Dermis blood vessel endothelial cell (primary cell): ENCODE measurements around the gene NPIPA1. TPM values are rescaled to one million over a fixed set of nuclear protein-coding genes. Genes with fewer than 3 reads are reported as not detected.
"Not testable (repeated sequence)": the region's sequence is repeated elsewhere in the genome, so short reads cannot be mapped to it uniquely, and the experiment has no call there.

Source experiments
- DNase-seq: peaks from one replicate; pipeline ENCODE4 v3.0.0; 2010
- total RNA-seq: library from RNA; depleted of rRNA; stranded (reverse); fragments of >200 nt; gene quantifications from 2 replicates; pipeline ENCODE4 v1.2.3, GENCODE V29; 2014

Gene NPIPA1
- total RNA-seq, 1 donor from 2014 or later, result 37.8 TPM

GRCh38 chr16:14978908-14979307 lies 41.7 kb downstream of the NPIPA1 start:
- DNase-seq, result not testable (repeated sequence)

GRCh38 chr16:14981234-14981633 lies 44.0 kb downstream of the NPIPA1 start:
- not testable (repeated sequence) for DNase-seq

- DNase-seq, result not testable (repeated sequence)
Measured at GRCh38 chr16:14982521-14982920, 45.3 kb downstream of the NPIPA1 start.

- DNase-seq, result not testable (repeated sequence)
Measured at GRCh38 chr16:14988092-14988491, 50.8 kb downstream of the NPIPA1 start.

GRCh38 chr16:14988661-14989191 lies 51.5 kb downstream of the NPIPA1 start:
- DNase-seq, result not testable (repeated sequence)

GRCh38 chr16:14989291-14990281 lies 52.3 kb downstream of the NPIPA1 start:
- DNase-seq, result not testable (repeated sequence)

GRCh38 chr16:14993277-14994151 lies 56.3 kb downstream of the NPIPA1 start:
- not testable (repeated sequence) for DNase-seq

GRCh38 chr16:14996702-14997101 lies 59.5 kb downstream of the NPIPA1 start:
- DNase-seq, result not testable (repeated sequence)

GRCh38 chr16:14998300-14998699 lies 61.1 kb downstream of the NPIPA1 start:
- not testable (repeated sequence) for DNase-seq

GRCh38 chr16:14999845-15000244 lies 62.6 kb downstream of the NPIPA1 start:
- DNase-seq, result not testable (repeated sequence)

Other genes with a start within 250 kb of the NPIPA1 start
- not detected in 2 replicates for gene PLA2G10, start 243.1 kb upstream of the NPIPA1 start, total RNA-seq
- 0.17 and 0.28 TPM in 2 replicates for gene NPIPA3, start 234.0 kb upstream of the NPIPA1 start, total RNA-seq
- gene NPIPA2, start 194.9 kb upstream of the NPIPA1 start, total RNA-seq, result 0.17 and 0.28 TPM in 2 replicates
- 120 and 228 TPM in 2 replicates for gene NOMO1, start 103.7 kb upstream of the NPIPA1 start, total RNA-seq
- 119 and 124 TPM in 2 replicates for gene PDXDC1, start 37.6 kb downstream of the NPIPA1 start, total RNA-seq
- 205 and 235 TPM in 2 replicates for gene NTAN1, start 118.6 kb downstream of the NPIPA1 start, total RNA-seq
- 34.3 and 44.2 TPM in 2 replicates for gene RRN3, start 156.8 kb downstream of the NPIPA1 start, total RNA-seq